Activated naive CD4-positive, alpha-beta T cell treated with anti-CD3 and anti-CD28 coated beads, Interleukin-2, amount 10 ng/mL, durations not matched to agents 7 days and 5 days (primary cell): ENCODE data around the gene KCNK15.

Experiments
- CTCF ChIA-PET: fragments of 350-600 bp; sonication (Branson Sonifier 250); formaldehyde crosslinking; loops from one replicate; lab custom pipeline; 2021; ENCODE audit warnings: antibody characterized with exemption; lab: Charles Lee
- DNase-seq: peaks from one replicate; pipeline ENCODE4 v3.0.0-alpha.2; 2020
- H3K27ac Mint-ChIP-seq: one replicate; pipeline ENCODE4 v1.8.0; 2021; ENCODE audit warnings: mild to moderate bottlenecking, moderate library complexity, mixed read lengths
- H3K27me3 Mint-ChIP-seq: one replicate; pipeline ENCODE4 v1.8.0; 2021; ENCODE audit warnings: mild to moderate bottlenecking, mixed read lengths
- H3K36me3 Mint-ChIP-seq: one replicate; pipeline ENCODE4 v1.8.0; 2021; ENCODE audit warnings: mixed read lengths
- H3K4me1 Mint-ChIP-seq: one replicate; pipeline ENCODE4 v1.8.0; 2021; ENCODE audit warnings: mixed read lengths
- H3K4me3 Mint-ChIP-seq: one replicate; pipeline ENCODE4 v1.8.0; 2021; ENCODE audit warnings: mild to moderate bottlenecking, moderate library complexity, mixed read lengths
- H3K9me3 Mint-ChIP-seq: one replicate; pipeline ENCODE4 v1.8.0; 2021; ENCODE audit warnings: mixed read lengths

KCNK15 gene

DNA sequence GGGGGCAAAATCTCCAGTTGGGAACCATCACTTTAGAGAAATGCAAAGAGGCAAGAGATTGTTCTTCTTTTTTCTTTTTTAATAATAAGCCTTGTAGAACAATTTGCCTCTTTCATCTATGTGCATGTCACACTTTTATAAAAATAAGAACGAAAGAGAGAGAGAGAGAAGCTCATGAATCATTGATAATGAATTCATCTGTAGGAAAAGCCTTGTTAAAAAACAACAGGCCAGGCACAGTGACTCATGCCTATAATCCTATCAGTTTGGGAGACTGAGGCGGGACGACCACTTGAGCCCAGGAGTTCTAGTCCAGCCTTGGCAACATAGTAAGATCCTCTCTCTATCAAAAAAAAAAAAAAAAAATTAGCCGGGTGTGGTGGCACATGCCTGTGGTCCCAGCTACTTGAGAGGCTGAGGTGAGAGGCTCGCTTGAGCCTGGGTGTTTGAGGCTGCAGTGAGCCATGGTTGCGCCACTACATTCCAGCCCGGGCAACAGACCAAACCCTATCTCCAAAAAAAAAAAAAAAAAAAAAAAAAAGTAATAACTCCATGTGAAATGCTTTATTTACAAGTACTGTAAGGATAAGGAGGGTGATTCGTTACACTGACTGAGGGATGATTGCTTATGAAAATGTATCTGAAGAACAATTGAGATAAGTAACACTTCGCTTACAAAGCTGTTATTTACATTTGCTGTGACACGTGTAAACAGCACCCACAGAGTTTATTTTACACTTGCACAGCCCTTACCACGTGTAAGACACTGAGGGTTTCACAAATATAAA, 24.5 kb upstream of the KCNK15 start:
- Mint-ChIP-seq H3K4me3 (no peak overlapping the region), H3K27me3 (no peaks in the 10 kb centered on the region), H3K27ac (no peak overlapping the region), H3K9me3 (no peaks in the 10 kb centered on the region), H3K4me1 (peaks cover 4% of the 10 kb centered on the region), H3K36me3 (no peaks in the 10 kb centered on the region)
- CTCF ChIA-PET: interaction anchor here (1.6 kb wide), 1 partner anchor 36 kb away, joined by 3 read pairs; no protein-coding TSS in a partner anchor
- DNase-seq: no peak

GRCh38 chr20:44721785-44722054, 23.9 kb upstream of the KCNK15 start:
- Mint-ChIP-seq H3K4me3 (no peak overlapping the region), H3K27ac (no peak overlapping the region), H3K36me3 (no peaks in the 10 kb centered on the region), H3K9me3 (no peaks in the 10 kb centered on the region), H3K27me3 (no peaks in the 10 kb centered on the region), H3K4me1 (peaks cover 4% of the 10 kb centered on the region)
- DNase-seq: no peak
- CTCF ChIA-PET: interaction anchor here (1.6 kb wide), 1 partner anchor 36 kb away, joined by 3 read pairs; no protein-coding TSS in a partner anchor

DNA sequence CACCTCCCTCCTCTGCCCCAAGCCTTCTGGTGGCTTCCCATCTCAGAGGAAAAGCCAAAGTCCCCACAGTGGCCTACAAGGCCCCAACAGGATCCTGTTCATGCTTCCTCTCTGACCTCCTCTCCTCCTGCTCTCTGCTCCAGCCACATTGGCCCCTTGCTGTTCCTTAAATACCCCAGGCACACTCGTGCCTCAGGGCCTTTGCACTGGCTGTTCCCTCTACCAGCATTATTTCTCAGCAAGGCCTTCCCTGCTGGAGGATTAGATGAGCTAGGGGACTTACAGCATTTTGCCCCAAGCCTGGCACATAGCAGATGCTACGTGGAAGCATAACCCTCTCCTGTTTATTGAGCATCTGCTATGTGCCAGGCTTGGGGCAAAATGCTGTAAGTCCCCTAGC, 22.7 kb upstream of the KCNK15 start:
- Mint-ChIP-seq H3K27me3 (no peaks in the 10 kb centered on the region), H3K4me1 (peaks cover 4% of the 10 kb centered on the region), H3K27ac (no peak overlapping the region), H3K36me3 (no peaks in the 10 kb centered on the region), H3K4me3 (no peak overlapping the region), H3K9me3 (no peaks in the 10 kb centered on the region)
- no peak for DNase-seq
- CTCF ChIA-PET: interaction anchor here (1.1 kb wide), 1 partner anchor 334 kb away, joined by 3 read pairs; no protein-coding TSS in a partner anchor

DNA sequence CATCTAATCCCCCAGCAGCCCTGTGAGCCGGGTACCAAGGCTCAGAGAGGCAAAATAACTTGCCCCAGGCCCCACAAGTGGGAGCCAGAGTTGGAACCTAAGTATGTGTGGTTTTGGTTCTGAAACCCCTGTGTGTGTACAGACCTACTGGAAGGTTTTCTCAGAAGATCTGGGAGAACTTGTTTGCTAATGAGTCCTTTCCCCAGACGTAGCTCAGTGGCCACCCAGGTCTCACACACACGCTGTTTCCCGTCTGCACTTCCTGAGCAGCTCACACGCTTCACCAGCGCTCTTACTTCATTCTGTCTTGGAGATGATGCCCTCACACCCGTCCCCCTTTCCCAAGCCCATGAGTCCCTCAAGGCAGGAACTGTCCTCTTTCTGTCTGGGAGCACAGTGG, 22.3 kb upstream of the KCNK15 start:
- Mint-ChIP-seq H3K9me3 (no peaks in the 10 kb centered on the region), H3K27me3 (no peaks in the 10 kb centered on the region), H3K36me3 (no peaks in the 10 kb centered on the region), H3K4me1 (peaks cover 4% of the 10 kb centered on the region), H3K4me3 (no peak overlapping the region), H3K27ac (no peak overlapping the region)
- CTCF ChIA-PET: interaction anchor here (1.1 kb wide), 1 partner anchor 335 kb away, joined by 3 read pairs; no protein-coding TSS in a partner anchor
- DNase-seq: no peak

GRCh38 chr20:44723798-44724362, 21.8 kb upstream of the KCNK15 start:
- Mint-ChIP-seq H3K4me1 (peaks cover 4% of the 10 kb centered on the region), H3K27ac (no peak overlapping the region), H3K36me3 (no peaks in the 10 kb centered on the region), H3K9me3 (no peaks in the 10 kb centered on the region), H3K27me3 (no peaks in the 10 kb centered on the region), H3K4me3 (no peak overlapping the region)
- CTCF ChIA-PET: interaction anchor here (1.1 kb wide), 1 partner anchor 335 kb away, joined by 3 read pairs; no protein-coding TSS in a partner anchor
- DNase-seq: no peak

DNA sequence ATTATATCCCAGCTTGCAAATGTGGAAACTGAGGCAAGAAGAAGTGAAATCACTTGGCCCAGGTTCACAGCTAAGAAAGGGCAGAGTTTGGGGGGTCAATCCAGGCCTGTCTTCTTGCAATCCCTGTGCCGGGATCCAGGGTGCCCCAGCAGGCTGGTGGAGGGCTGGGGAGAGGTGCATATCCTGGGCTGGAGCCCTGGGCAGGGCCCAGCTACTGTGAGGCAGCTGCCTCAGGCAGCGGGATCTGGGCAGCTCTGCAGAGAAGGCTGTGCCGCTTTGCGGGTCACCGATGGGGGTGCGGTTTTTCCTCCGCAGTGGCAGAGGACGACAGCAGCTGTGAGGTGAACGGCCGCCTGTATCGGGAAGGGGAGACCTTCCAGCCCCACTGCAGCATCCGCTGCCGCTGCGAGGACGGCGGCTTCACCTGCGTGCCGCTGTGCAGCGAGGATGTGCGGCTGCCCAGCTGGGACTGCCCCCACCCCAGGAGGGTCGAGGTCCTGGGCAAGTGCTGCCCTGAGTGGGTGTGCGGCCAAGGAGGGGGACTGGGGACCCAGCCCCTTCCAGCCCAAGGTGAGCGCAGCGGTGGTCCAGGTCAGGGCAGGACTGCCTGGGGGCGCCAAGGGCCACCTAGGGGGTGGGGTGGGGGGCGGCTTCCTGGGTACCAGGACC, 21.1 kb upstream of the KCNK15 start:
- Mint-ChIP-seq H3K27ac (no peak overlapping the region), H3K27me3 (no peaks in the 10 kb centered on the region), H3K4me1 (peaks cover 4% of the 10 kb centered on the region), H3K9me3 (no peaks in the 10 kb centered on the region), H3K36me3 (no peaks in the 10 kb centered on the region), H3K4me3 (no peak overlapping the region)
- CTCF ChIA-PET: no interaction called here
- DNase-seq: no peak

DNA sequence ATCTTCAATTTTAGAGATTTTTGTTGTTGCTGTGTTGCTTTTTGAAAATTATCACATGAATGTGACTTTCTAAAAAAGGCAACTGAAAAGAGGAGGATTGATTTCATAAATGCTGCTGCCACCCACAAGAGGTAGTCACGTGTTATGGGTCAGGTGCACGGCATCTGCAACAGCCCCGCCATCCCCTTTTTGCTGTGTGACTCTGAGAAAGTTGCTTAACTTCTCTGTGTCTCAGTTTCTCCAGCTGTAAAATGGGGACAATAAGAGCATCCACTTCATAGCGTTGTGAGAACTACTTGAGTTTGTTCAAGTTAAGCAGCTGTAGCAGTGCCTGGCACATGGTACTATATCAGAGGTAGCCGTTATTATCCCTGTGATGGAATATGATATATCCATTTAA, 19.8 kb upstream of the KCNK15 start:
- CTCF ChIA-PET: no interaction called here
- Mint-ChIP-seq H3K4me1 (peaks cover 4% of the 10 kb centered on the region), H3K4me3 (no peak overlapping the region), H3K9me3 (no peaks in the 10 kb centered on the region), H3K27me3 (no peaks in the 10 kb centered on the region), H3K36me3 (no peaks in the 10 kb centered on the region), H3K27ac (no peak overlapping the region)
- DNase-seq: no peak

- CTCF ChIA-PET: no interaction called here
- Mint-ChIP-seq H3K27me3 (no peaks in the 10 kb centered on the region), H3K27ac (no peak overlapping the region), H3K4me3 (no peak overlapping the region), H3K9me3 (no peaks in the 10 kb centered on the region), H3K4me1 (peaks cover 4% of the 10 kb centered on the region), H3K36me3 (no peaks in the 10 kb centered on the region)
- no peak for DNase-seq
These were observed 18.6 kb upstream of the KCNK15 start for GRCh38 chr20:44727039-44727438.

DNA sequence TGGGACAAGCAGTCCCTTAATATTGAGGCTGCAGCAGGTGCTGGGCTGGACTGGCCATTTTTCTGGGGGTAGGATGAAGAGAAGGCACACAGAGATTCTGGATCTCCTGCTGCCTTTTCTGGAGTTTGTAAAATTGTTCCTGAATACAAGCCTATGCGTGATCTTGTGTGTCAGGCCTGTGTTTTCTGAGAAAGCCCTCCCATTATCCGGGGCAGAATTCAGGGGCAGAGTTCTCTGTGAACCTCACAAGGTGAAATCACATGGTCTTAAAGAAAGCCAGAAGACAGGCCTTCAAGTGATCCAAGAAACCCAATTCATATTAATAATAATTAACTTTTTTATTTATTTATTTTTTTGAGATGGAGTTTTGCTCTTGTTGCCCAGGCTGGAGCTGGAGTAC, 18.0 kb upstream of the KCNK15 start:
- Mint-ChIP-seq H3K4me1 (peaks cover 8% of the 10 kb centered on the region), H3K36me3 (no peaks in the 10 kb centered on the region), H3K27me3 (no peaks in the 10 kb centered on the region), H3K4me3 (no peak overlapping the region), H3K9me3 (no peaks in the 10 kb centered on the region), H3K27ac (no peak overlapping the region)
- CTCF ChIA-PET: no interaction called here
- DNase-seq: no peak

GRCh38 chr20:44728801-44729443, 16.7 kb upstream of the KCNK15 start:
- H3K27ac Mint-ChIP-seq: no peak overlapping the region
- no peak overlapping the region for H3K4me3 Mint-ChIP-seq
- peaks cover 1% of the 10 kb centered on the region for H3K36me3 Mint-ChIP-seq
- no peaks in the 10 kb centered on the region for H3K9me3 Mint-ChIP-seq
- no peak for DNase-seq
- peaks cover 13% of the 10 kb centered on the region for H3K4me1 Mint-ChIP-seq
- CTCF ChIA-PET: interaction anchor here (7.5 kb wide), 1 partner anchor 44 kb away, joined by 98 read pairs; no protein-coding TSS in a partner anchor
- peaks cover 6% of the 10 kb centered on the region for H3K27me3 Mint-ChIP-seq

- no peak for DNase-seq
These were observed 15.2 kb upstream of the KCNK15 start for GRCh38 chr20:44730441-44730840.

GRCh38 chr20:44731657-44732056, 14.0 kb upstream of the KCNK15 start:
- peaks cover 26% of the 10 kb centered on the region for H3K4me1 Mint-ChIP-seq
- CTCF ChIA-PET: interaction anchor here (1.1 to 7.5 kb wide), 6 partner anchors 15 to 516 kb away, joined by 3 to 98 read pairs (median 4); no protein-coding TSS in a partner anchor
- H3K27ac Mint-ChIP-seq: no peak overlapping the region
- peaks cover 6% of the 10 kb centered on the region for H3K27me3 Mint-ChIP-seq
- no peak for DNase-seq
- peaks cover 4% of the 10 kb centered on the region for H3K9me3 Mint-ChIP-seq
- peaks cover 5% of the 10 kb centered on the region for H3K36me3 Mint-ChIP-seq
- H3K4me3 Mint-ChIP-seq: no peak overlapping the region

More at GRCh38 chr20:44730441-44730840, 15.2 kb upstream of the KCNK15 start:
- Mint-ChIP-seq H3K27ac (no peak overlapping the region), H3K27me3 (peaks cover 6% of the 10 kb centered on the region), H3K9me3 (no peaks in the 10 kb centered on the region), H3K36me3 (peaks cover 1% of the 10 kb centered on the region), H3K4me1 (peaks cover 16% of the 10 kb centered on the region), H3K4me3 (no peak overlapping the region)
- CTCF ChIA-PET: interaction anchor here (7.5 kb wide), 1 partner anchor 46 kb away, joined by 98 read pairs; no protein-coding TSS in a partner anchor

- peaks cover 7% of the 10 kb centered on the region for H3K36me3 Mint-ChIP-seq
- peaks cover 30% of the 10 kb centered on the region for H3K4me1 Mint-ChIP-seq
- no peak for DNase-seq
- H3K9me3 Mint-ChIP-seq: peaks cover 9% of the 10 kb centered on the region
- H3K27ac Mint-ChIP-seq: no peak overlapping the region
- H3K27me3 Mint-ChIP-seq: peaks cover 6% of the 10 kb centered on the region
- CTCF ChIA-PET: interaction anchor here (0.8 to 7.5 kb wide), 13 partner anchors 14 to 517 kb away, joined by 3 to 98 read pairs (median 4); partner anchors contain the start of gene ADA
- no peak overlapping the region for H3K4me3 Mint-ChIP-seq
These were observed 13.3 kb upstream of the KCNK15 start for GRCh38 chr20:44732327-44732726.
